ENCODE data around the gene PRRX2. TPM values are rescaled to one million over a fixed set of nuclear protein-coding genes. Genes with fewer than 3 reads are reported as not detected.
A peak's percentile ranks its signal among the peaks of the same experiment; 100 is the strongest.

Gene PRRX2
- total and polyA plus RNA-seq, 7 donors = 0.46 to 4.7 (median 2.0) TPM; not detected in 1

DNA sequence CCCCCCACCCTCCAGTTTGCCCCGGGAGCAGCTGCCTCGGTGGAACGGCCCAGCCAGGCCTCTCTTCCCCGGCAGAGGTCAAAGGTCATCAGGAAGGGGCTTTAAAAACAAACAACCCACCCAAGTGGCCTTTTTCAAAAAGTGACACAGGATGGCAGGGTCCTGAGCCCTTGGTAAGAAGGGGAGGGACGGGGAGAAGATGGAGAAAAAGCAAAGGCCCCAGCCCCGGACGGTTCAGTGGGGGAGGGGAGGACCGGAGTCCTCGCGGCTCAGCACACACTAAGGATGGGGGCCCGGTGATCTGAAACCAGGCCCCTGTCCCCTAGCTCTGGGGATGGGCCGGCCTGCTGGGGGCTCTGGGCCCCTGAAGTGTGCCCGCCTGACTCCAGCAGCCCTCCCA is 1.1 kb downstream of the PRRX2 start:
- no peak for DNase-seq
- peaks cover 15 to 42% (median 23%) of the 10 kb centered on the region in 3 donors for H3K27me3 ChIP-seq
- H3K9me3 ChIP-seq = no peaks in the 10 kb centered on the region
- TF ChIP-seq POLR2AphosphoS5 (IDR thresholded peaks at IDR 0.05) = no peak
- no peak for TF ChIP-seq POLR2A (IDR thresholded peaks at IDR 0.05)
- TF ChIP-seq EP300 (IDR thresholded peaks at IDR 0.05) = no peak
- TF ChIP-seq, protein P1, sequence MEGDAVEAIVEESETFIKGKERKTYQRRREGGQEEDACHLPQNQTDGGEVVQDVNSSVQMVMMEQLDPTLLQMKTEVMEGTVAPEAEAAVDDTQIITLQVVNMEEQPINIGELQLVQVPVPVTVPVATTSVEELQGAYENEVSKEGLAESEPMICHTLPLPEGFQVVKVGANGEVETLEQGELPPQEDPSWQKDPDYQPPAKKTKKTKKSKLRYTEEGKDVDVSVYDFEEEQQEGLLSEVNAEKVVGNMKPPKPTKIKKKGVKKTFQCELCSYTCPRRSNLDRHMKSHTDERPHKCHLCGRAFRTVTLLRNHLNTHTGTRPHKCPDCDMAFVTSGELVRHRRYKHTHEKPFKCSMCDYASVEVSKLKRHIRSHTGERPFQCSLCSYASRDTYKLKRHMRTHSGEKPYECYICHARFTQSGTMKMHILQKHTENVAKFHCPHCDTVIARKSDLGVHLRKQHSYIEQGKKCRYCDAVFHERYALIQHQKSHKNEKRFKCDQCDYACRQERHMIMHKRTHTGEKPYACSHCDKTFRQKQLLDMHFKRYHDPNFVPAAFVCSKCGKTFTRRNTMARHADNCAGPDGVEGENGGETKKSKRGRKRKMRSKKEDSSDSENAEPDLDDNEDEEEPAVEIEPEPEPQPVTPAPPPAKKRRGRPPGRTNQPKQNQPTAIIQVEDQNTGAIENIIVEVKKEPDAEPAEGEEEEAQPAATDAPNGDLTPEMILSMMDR (IDR thresholded peaks at IDR 0.05) = no peak
- intact Hi-C loops (cut with DNase I) = loop anchor here (5.0 kb wide), 1 partner anchor 46 kb away; no protein-coding TSS in a partner anchor
- H3K36me3 ChIP-seq = no peaks in the 10 kb centered on the region
- WGBS, 2 donors = 18 to 27% methylated on average over 13 of the region's 13 CpGs
- H3K27ac ChIP-seq = peak overlapping the region in 1 of 4 donors; percentile 46
- H3K4me1 ChIP-seq = peaks cover 0 to 18% (median 15%) of the 10 kb centered on the region in 4 donors
- peak overlapping the region in 3 of 4 donors; percentile 21 to 43 (median 36) for H3K4me3 ChIP-seq

DNA sequence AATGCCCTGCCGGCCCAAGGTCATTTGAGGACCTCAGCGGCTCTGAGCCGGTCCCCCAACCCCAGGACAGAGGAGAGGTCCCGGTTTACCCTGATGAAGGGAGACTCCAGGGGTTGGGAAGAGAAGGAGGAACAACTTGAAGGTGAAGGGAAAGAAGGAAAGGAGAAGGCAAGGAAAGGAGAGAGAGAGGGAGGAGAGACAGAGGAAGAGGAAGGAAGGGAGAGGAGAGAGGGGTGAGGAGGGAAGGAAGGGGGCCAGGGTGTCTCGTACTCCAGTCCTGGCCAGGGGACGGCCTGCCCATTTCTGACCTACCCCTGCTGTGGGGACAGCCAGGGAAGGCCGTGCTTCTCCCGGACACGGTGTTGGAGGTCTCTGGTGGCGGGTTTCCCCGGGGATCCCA is 1.9 kb downstream of the PRRX2 start:
- TF ChIP-seq, protein P1 (IDR thresholded peaks at IDR 0.05) = no peak
- TF ChIP-seq EP300 (IDR thresholded peaks at IDR 0.05) (no peak), POLR2A (IDR thresholded peaks at IDR 0.05) (no peak), POLR2AphosphoS5 (IDR thresholded peaks at IDR 0.05) (no peak)
- no peaks in the 10 kb centered on the region for H3K36me3 ChIP-seq
- no peak overlapping the region for H3K4me3 ChIP-seq
- 74 to 82% methylated on average over 11 of the region's 11 CpGs for WGBS, 2 donors
- H3K4me1 ChIP-seq = peaks cover 0 to 18% (median 15%) of the 10 kb centered on the region in 4 donors
- no peak overlapping the region for H3K27ac ChIP-seq
- no peak for DNase-seq
- intact Hi-C loops (cut with DNase I) = loop anchor here (5.0 kb wide), 1 partner anchor 45 kb away; no protein-coding TSS in a partner anchor
- H3K9me3 ChIP-seq = no peaks in the 10 kb centered on the region
- peaks cover 15 to 42% (median 23%) of the 10 kb centered on the region in 3 donors for H3K27me3 ChIP-seq

DNA sequence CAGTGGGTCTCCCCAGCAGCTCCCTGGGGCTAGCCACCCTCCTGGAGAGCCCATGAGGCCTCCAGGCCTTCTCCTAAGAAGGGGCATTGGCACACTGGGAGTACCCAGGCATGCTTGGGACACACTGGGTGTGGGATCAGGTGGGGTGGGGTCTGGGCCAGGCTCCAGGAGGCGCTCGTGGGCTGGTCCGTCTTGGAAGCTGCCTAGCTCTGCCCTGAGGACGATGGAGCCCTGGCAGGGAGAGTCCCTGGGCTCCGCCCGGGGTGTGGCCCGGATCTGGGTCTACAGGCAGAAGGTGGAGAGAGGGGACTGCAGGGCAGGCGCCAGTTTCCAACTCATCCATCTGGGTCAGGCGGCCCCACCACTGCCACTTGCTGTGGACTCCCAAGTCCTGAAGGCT is 2.4 kb downstream of the PRRX2 start:
- Histone ChIP-seq H3K27ac (no peak overlapping the region), H3K9me3 (no peaks in the 10 kb centered on the region), H3K4me3 (no peak overlapping the region), H3K27me3 (peaks cover 15 to 42% (median 23%) of the 10 kb centered on the region in 3 donors), H3K36me3 (no peaks in the 10 kb centered on the region), H3K4me1 (peaks cover 0 to 18% (median 15%) of the 10 kb centered on the region in 4 donors)
- no peak for DNase-seq
- TF ChIP-seq EP300 (IDR thresholded peaks at IDR 0.05) (no peak), POLR2AphosphoS5 (IDR thresholded peaks at IDR 0.05) (no peak), POLR2A (IDR thresholded peaks at IDR 0.05) (no peak)
- TF ChIP-seq, protein P1 (IDR thresholded peaks at IDR 0.05) = no peak
- 27 to 69% methylated on average over 9 of the region's 9 CpGs for WGBS, 2 donors
- intact Hi-C loops (cut with DNase I) = loop anchor here (5.0 kb wide), 1 partner anchor 44 kb away; no protein-coding TSS in a partner anchor

DNA sequence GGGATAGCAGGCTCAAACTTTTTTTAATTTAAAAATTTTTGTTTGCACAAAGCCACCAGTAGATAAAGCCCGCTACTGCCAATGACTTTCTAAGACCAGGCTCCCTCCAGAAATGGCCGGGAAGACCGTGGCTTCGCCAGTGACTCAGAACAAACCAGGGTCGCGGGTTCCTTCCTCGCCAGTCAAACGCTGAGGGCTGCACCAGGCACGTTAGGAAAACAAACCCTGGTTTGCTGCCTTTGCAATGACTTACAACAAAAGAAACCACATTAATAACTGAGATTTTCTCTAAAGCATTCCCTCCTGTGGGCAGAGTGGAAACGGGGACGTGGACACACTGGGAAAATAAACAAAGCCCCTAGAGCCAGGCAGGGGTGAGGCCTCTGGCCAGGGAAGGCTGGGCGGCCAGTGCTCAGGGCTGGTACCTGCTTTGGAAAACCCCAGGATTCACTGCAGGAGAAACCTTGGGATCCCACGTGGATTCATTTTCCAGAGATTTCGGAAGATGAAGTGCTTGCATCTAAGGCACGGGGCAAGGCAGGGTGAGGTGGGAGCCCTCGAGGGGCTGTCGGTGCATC is 3.8 kb downstream of the PRRX2 start:
- no peak for DNase-seq
- Histone ChIP-seq H3K4me1 (peaks cover 0 to 18% (median 15%) of the 10 kb centered on the region in 4 donors), H3K27ac (no peak overlapping the region), H3K36me3 (no peaks in the 10 kb centered on the region), H3K4me3 (no peak overlapping the region), H3K27me3 (peaks cover 15 to 38% (median 23%) of the 10 kb centered on the region in 3 donors), H3K9me3 (no peaks in the 10 kb centered on the region)
- 44 to 60% methylated on average over 17 of the region's 17 CpGs for WGBS, 2 donors
- no peak for TF ChIP-seq EP300 (IDR thresholded peaks at IDR 0.05)
- TF ChIP-seq, protein P1 (IDR thresholded peaks at IDR 0.05) = no peak
- no peak for TF ChIP-seq POLR2A (IDR thresholded peaks at IDR 0.05)
- no peak for TF ChIP-seq POLR2AphosphoS5 (IDR thresholded peaks at IDR 0.05)
- intact Hi-C loops (cut with DNase I) = loop anchor here (5.0 kb wide), 1 partner anchor 43 kb away; no protein-coding TSS in a partner anchor

All from sigmoid colon (tissue), 7 donors.